Measurements from ENCODE around the gene TMEM167B. TPM values are rescaled to one million over a fixed set of nuclear protein-coding genes. Genes with fewer than 3 reads are reported as not detected.
"Not testable (repeated sequence)": the region's sequence is repeated elsewhere in the genome, so short reads cannot be mapped to it uniquely, and the experiment has no call there.

TMEM167B gene
- total RNA-seq, 1 donor from 2014 or later = 31.5 TPM

DNA sequence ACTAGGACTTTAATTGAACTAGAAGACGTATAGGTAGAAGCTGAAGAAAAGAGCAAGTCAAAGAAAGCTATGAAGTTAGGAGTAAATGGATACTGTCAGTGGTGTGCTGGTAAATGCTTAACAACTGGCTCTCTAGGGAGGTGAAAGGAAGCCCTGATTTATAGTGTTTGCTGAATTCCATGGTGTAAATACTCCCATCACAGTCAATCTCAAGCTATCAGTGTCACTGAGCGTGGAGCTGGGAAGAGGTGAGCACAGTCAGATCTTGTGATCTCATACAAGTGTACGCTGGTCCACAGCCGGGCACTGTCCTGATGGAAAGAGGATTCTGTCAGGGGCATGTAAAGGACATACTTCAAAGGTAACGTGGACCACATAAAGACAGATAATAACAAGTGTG is 51.7 kb downstream of the TMEM167B start:
- DNase-seq (no peak), ATAC-seq (no peak)
- intact Hi-C loops (cut with micrococcal nuclease) = no loop called here

GRCh38 chr1:109142725-109143124 is 52.2 kb downstream of the TMEM167B start:
- ATAC-seq; DNase-seq; intact Hi-C loops (cut with micrococcal nuclease): not testable (repeated sequence)

Other genes starting within 250 kb of the TMEM167B start
- gene AKNAD1, start 233.7 kb upstream of the TMEM167B start, total RNA-seq = not detected
- 4.9 TPM for gene GPSM2, start 213.8 kb upstream of the TMEM167B start, total RNA-seq
- 29.1 TPM for gene CLCC1, start 127.3 kb upstream of the TMEM167B start, total RNA-seq
- 16.6 TPM for gene WDR47, start 48.7 kb upstream of the TMEM167B start, total RNA-seq
- gene TAF13, start 14.8 kb upstream of the TMEM167B start, total RNA-seq = 62.4 TPM
- 0.30 TPM for gene ELAPOR1, start 23.4 kb downstream of the TMEM167B start, total RNA-seq
- 99.8 TPM for gene SARS1, start 123.2 kb downstream of the TMEM167B start, total RNA-seq
- 9.8 TPM for gene CELSR2, start 158.8 kb downstream of the TMEM167B start, total RNA-seq
- gene PSRC1, start 192.4 kb downstream of the TMEM167B start, total RNA-seq = 0.74 TPM
- 0.35 TPM for gene MYBPHL, start 216.2 kb downstream of the TMEM167B start, total RNA-seq